ENCODE results near the gene PPFIA1. TPM values are rescaled to one million over a fixed set of nuclear protein-coding genes. Genes with fewer than 3 reads are reported as not detected.

PPFIA1 gene
- total RNA-seq, 1 experiment from 2014 or later = 113 TPM

DNA sequence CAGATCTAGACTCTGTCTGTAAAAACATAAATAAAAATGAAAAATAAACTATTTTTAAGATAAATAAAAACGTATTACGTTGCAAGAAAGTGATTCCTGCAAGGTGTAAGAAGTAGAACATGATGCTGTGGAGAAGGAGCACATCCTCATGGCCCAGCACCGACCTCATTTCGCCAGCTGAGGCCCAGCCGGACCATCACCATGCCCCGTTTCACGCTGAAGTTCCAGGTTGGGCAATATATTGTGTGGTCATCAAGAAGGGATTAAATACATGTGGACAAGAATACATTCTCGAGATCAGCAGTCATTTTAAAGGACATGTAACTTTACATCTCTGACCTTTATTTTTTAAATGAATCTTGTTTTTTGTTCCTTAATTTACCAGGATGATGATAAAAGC is 107.2 kb downstream of the PPFIA1 start:
- Histone ChIP-seq H3K9me3 (ENCODE audit: low read depth, low read length, poor library complexity, severe bottlenecking) (no peaks in the 10 kb centered on the region), H3K36me3 (ENCODE audit: insufficient read depth, low read length, poor library complexity, severe bottlenecking) (peaks cover 74% of the 10 kb centered on the region), H3K4me3 (ENCODE audit: low read depth, low read length, poor library complexity, severe bottlenecking) (no peak overlapping the region), H3K27me3 (replicated peaks; ENCODE audit: insufficient read depth, low read depth, low read length, poor library complexity) (no peaks in the 10 kb centered on the region), H3K27ac (ENCODE audit: low read depth, low read length, poor library complexity, severe bottlenecking) (no peak overlapping the region), H3K4me1 (ENCODE audit: insufficient read depth, low read length, poor library complexity, severe bottlenecking) (peaks cover 12% of the 10 kb centered on the region)
- intact Hi-C loops (cut with micrococcal nuclease; ENCODE audit: unreplicated experiment) = no loop called here
- BruUV-seq (replicated peaks) = no TSS peak
- ChIA-PET CTCF (no interaction called here), POLR2A (ENCODE audit: low non-redundant PET) (no interaction called here)
- no peak for DNase-seq (ENCODE audit: low spot score)
- TF ChIP-seq, protein P1, sequence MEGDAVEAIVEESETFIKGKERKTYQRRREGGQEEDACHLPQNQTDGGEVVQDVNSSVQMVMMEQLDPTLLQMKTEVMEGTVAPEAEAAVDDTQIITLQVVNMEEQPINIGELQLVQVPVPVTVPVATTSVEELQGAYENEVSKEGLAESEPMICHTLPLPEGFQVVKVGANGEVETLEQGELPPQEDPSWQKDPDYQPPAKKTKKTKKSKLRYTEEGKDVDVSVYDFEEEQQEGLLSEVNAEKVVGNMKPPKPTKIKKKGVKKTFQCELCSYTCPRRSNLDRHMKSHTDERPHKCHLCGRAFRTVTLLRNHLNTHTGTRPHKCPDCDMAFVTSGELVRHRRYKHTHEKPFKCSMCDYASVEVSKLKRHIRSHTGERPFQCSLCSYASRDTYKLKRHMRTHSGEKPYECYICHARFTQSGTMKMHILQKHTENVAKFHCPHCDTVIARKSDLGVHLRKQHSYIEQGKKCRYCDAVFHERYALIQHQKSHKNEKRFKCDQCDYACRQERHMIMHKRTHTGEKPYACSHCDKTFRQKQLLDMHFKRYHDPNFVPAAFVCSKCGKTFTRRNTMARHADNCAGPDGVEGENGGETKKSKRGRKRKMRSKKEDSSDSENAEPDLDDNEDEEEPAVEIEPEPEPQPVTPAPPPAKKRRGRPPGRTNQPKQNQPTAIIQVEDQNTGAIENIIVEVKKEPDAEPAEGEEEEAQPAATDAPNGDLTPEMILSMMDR (conservative IDR thresholded peaks at IDR 0.05; ENCODE audit: low read depth, low read length) = no peak
- TF ChIP-seq EZH2 (IDR thresholded peaks at IDR 0.05; ENCODE audit: borderline replicate concordance, low read depth, low read length, poor library complexity, severe bottlenecking) = no peak

DNA sequence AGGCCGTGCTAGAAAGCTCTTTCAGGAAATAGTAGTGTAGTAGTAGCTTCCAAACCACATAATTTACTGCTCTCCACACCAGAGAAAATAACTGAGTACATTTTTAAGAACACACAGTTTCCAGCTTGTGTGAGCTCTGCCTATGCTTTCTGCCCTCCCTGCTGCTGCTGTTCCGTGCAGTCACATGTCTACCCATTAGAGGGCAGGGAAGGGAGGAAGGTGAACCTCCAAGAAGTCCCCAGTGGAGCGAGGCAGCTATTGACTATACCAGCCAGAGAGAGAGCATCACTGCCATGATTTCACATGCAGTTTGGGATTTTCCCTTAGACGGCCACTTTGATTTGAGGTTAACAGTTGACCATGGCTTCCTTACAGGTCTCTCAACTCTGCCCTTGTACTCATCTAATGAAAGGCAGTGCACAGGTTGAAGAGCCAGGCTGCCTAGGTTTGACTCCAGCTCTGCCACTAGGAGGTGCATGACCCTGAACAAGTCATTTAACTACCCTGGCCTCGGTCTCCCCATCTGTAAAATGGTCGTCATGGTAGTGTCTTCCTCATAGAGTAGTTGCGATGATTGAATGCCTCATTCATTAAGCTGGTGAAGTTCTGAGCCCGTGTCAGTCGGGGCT is 108.1 kb downstream of the PPFIA1 start:
- H3K27ac ChIP-seq (ENCODE audit: low read depth, low read length, poor library complexity, severe bottlenecking) = no peak overlapping the region
- ChIA-PET CTCF (no interaction called here), POLR2A (ENCODE audit: low non-redundant PET) (no interaction called here)
- TF ChIP-seq, protein P1 (conservative IDR thresholded peaks at IDR 0.05; ENCODE audit: low read depth, low read length) = no peak
- no peak for TF ChIP-seq EZH2 (IDR thresholded peaks at IDR 0.05; ENCODE audit: borderline replicate concordance, low read depth, low read length, poor library complexity, severe bottlenecking)
- intact Hi-C loops (cut with micrococcal nuclease; ENCODE audit: unreplicated experiment) = no loop called here
- H3K36me3 ChIP-seq (ENCODE audit: insufficient read depth, low read length, poor library complexity, severe bottlenecking) = peaks cover 72% of the 10 kb centered on the region
- H3K27me3 ChIP-seq (replicated peaks; ENCODE audit: insufficient read depth, low read depth, low read length, poor library complexity) = no peaks in the 10 kb centered on the region
- no peak for DNase-seq (ENCODE audit: low spot score)
- no peak overlapping the region for H3K4me3 ChIP-seq (ENCODE audit: low read depth, low read length, poor library complexity, severe bottlenecking)
- H3K9me3 ChIP-seq (ENCODE audit: low read depth, low read length, poor library complexity, severe bottlenecking) = no peaks in the 10 kb centered on the region
- no TSS peak for BruUV-seq (replicated peaks)
- peaks cover 20% of the 10 kb centered on the region for H3K4me1 ChIP-seq (ENCODE audit: insufficient read depth, low read length, poor library complexity, severe bottlenecking)

DNA sequence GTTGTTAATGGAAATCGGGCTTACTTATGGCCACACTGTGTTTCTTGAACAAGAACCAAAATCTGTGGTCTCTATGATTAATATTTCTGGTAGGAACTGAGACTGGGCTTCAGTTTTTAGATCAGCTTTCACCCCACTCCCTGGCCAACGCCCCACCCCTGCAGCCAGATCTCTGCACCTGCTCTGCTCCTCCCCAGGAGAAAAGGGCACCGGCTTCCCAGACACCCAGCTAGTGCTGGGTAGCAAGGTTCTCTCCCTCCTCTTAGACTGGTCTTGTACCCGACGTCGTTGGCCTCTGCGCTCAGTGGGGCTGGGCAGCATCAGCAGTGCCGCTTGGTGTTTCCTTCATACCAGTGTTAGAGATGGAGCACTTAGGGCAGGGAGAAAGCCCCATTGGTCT is 110.9 kb downstream of the PPFIA1 start:
- TF ChIP-seq, protein P1 (conservative IDR thresholded peaks at IDR 0.05; ENCODE audit: low read depth, low read length) = no peak
- TF ChIP-seq EZH2 (IDR thresholded peaks at IDR 0.05; ENCODE audit: borderline replicate concordance, low read depth, low read length, poor library complexity, severe bottlenecking) = no peak
- peaks cover 77% of the 10 kb centered on the region for H3K36me3 ChIP-seq (ENCODE audit: insufficient read depth, low read length, poor library complexity, severe bottlenecking)
- no TSS peak for BruUV-seq (replicated peaks)
- DNase-seq (ENCODE audit: low spot score) = no peak
- H3K27ac ChIP-seq (ENCODE audit: low read depth, low read length, poor library complexity, severe bottlenecking) = peak overlapping the region; percentile 3
- no peaks in the 10 kb centered on the region for H3K9me3 ChIP-seq (ENCODE audit: low read depth, low read length, poor library complexity, severe bottlenecking)
- POLR2A ChIA-PET (ENCODE audit: low non-redundant PET) = no interaction called here
- H3K27me3 ChIP-seq (replicated peaks; ENCODE audit: insufficient read depth, low read depth, low read length, poor library complexity) = no peaks in the 10 kb centered on the region
- CTCF ChIA-PET = no interaction called here
- H3K4me1 ChIP-seq (ENCODE audit: insufficient read depth, low read length, poor library complexity, severe bottlenecking) = peaks cover 27% of the 10 kb centered on the region
- no peak overlapping the region for H3K4me3 ChIP-seq (ENCODE audit: low read depth, low read length, poor library complexity, severe bottlenecking)
- intact Hi-C loops (cut with micrococcal nuclease; ENCODE audit: unreplicated experiment) = no loop called here

All from A673 (cell line).